Inferior parietal cortex (tissue), 1 donor: ENCODE data around the gene PRMT9.

Source experiments
- DNase-seq: peaks from one replicate; pipeline ENCODE4 v3.0.0-alpha.2; 2016; ENCODE audit errors: extremely low spot score

The PRMT9 gene

DNA sequence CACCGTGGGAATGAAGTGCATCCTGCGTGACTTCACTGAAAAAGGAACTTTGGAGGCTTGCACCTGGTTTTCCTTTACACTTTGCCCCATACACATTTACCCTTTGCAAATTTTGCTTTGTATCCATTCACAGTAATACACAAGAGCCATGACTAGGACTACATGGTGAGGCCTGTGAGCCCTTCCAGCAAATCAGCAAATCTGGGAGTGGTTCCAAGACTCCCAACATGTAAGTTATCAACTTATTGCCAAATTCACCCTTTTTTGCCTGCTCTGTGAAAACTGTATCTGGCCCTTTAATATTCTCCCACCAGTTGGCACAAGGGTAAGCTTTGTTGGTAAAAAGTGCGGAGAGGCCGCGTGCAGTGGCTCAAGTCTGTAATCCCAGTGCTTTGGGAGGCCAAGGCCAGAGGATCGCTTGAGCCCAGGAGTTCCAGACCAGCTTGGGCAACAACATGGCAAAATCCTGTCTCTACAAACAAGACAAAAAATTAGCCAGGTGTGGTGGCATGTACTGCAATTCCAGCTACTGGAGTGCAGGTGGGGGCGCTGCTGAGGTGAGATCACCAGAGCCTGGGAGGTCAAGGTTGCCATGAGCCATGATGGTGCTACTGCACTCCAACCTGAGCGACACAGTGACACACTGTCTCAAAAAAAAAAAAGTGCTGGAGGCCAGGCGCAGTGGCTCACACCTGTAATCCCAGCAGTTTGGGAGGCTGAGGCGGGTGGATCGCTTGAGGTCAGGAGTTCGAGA lies 5.0 kb downstream of the PRMT9 start:
- DNase-seq = no peak

DNA sequence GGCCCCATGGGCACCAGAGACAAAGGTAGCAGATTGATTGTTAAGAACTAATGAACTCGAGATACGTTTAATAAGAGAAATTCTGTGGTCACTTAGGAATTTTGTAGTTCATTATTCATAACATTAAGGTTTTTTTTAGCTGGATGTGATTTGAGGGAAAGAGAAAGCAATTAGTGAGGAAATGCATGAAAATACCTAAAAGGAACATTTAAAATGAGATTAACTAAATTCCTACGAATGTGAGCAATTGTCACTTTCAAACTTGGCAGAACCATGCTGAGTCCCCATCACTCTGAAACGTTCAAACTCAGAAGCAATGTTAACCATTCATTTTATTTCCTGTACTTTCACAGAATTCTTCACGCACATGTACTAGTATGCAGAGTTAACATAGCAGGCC lies 5.9 kb downstream of the PRMT9 start:
- DNase-seq = no peak

DNA sequence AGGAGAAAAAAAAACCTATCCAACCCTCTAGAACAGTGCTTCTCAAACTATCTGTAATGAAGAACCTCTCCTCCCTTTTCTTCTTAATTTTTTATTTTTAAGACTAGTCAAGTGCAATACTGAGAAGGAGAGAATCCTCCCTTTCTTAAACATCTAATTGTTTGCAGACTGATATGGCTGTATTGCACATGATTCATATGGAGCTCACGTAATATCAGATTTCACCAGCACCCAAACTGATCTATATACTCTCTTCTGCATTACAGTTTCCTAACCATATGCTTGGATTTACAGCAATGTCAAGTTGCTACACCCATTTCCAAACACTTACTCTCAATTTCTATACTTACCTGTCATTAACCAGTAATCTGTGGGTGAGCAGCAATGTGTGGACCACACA lies 9.5 kb downstream of the PRMT9 start:
- no peak for DNase-seq

DNA sequence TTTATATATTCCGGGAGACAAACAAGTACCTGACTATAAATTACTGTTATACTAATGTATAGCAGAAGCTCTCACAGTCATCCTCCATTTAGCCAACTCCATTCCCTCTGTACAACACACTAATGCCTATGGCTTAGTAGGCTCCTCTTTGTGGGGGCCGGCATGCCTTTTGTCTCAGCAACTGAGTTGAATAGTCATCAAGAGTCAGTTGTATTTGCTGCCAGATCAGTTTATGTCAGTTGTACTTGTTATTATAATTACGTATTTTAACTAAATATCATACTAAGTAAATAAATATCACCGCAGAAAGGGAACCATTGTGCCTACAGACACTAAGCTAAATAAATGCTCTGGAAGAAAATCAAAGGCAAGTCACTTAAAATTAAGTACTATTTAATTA lies 9.9 kb downstream of the PRMT9 start:
- no peak for DNase-seq

DNA sequence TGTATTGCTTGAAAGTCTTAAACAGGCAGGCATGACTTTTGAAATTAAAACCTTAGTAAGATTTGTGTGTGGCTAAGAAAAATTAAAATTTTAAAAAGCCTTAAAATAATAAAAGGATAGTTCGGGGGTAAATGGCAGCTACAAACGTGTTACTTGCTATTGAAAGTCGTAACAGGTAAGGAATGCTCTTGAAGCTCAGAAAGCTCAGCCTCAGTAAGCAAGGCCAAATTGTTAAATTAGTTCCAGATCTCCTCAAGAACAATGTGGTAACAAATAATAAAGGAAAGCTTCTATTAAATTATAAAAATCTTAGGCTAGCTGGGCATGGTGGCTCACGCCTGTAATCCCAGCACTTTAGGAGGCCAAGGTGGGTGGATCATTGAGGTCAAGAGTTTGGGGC lies 25.5 kb downstream of the PRMT9 start:
- no peak for DNase-seq

DNA sequence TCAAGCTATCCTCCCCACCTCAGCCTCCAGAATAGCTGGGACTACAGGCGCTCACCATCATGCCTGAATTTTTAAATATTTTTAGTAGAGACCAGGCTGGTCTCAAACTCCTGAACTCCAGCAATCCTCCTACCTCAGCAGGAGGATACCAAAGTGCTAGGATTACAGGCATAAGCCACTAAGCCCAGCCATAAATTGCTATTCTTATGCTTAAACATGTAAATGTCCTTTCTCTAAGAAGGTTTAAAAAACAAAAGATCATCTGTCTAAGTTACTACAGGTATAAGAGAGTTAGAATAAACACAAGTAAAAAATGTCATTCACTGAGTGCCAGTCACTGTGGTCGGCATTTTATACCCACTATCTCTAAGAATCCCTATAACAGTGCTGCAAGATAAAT lies 28.3 kb downstream of the PRMT9 start:
- no peak for DNase-seq

DNA sequence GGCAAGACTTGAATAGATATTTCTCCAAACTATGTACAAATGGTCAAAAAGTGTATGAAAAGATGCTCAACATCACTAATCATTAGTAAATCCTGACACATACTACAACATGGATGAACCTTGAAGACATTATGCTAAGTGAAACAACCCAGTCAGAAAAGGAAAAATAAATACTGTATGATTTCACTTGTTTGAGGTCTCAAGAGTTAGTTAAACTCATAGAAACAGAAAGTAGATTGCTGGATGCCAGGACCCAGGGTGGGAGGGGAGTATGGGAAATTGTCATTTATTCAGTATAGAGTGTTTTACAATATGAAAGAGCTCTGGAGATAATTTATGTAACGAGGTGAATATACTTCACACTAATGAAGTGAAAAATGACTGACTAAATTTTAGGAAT lies 32.4 kb downstream of the PRMT9 start:
- DNase-seq = no peak

DNA sequence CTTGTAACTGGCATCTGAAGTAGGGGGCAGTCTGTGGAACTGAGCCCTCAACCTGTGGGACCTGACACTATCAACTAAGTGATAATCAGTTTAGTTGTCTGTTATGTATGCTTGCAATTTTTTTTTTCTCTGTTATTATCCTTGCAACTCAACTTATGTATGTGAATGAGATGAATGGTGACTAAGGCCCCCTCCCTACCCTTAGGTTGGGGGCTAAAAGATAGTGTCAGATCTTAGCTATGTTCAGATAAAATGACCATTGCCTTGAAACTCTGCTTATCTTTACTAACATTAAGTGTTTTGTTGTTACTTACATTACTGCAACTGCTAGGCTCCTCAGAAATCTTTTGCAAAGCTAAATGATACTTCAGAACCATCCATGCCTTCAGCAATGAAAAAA lies 35.3 kb downstream of the PRMT9 start:
- no peak for DNase-seq

DNA sequence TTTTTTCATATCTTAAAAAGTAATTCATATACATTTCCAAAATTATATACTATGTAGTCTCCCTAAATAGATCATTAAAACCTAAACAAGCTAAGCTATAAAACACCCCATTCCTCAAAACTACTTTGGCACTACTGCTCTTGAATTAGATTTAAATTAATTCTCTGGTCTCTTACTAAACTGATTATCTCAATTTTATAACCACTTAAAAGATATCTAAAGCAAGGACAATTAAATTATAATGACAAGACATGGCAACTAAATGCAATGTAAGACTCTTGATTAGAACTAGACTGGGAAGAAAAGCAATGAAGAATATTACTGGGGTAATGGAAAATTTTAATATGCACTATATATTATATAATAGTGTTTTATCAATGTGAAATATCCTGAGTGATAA lies 38.9 kb downstream of the PRMT9 start:
- no peak for DNase-seq

DNA sequence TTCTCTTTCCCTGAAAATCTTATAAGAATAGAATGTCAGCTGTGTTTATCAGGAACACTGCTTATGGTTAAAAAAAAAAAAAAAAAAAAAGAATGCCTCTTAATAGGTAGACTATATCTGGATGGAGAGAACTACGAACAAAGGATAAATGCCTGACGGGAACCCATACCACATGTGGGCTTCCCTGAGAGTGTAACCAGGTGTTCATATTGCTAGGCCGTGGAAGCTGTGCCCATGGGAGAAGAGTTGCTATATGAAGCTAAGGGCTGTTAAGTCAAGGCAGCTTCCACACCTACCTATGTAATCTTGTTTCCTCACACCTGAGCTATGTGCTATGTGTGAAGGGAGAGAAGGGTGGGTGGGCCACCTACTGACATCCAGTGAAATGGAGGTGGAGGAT lies 39.5 kb downstream of the PRMT9 start:
- no peak for DNase-seq

DNA sequence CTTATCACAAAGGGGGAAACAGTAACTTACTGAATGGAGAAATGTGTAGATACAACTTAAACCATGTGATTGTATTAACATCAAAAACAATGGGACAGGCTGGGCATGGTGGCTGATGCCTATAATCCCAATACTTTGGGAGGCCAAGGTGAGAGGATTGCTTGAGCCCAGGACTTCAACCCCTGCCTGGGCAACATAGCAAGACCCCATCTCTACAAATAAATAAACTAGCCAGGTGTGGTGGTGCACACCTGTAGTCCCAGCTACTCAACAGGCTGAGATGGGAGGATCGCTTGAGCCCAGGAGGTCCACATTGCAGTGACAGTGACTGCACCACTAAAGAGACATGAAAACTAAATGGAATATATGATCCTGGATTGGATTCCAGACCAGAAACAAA lies 40.3 kb downstream of the PRMT9 start:
- no peak for DNase-seq

DNA sequence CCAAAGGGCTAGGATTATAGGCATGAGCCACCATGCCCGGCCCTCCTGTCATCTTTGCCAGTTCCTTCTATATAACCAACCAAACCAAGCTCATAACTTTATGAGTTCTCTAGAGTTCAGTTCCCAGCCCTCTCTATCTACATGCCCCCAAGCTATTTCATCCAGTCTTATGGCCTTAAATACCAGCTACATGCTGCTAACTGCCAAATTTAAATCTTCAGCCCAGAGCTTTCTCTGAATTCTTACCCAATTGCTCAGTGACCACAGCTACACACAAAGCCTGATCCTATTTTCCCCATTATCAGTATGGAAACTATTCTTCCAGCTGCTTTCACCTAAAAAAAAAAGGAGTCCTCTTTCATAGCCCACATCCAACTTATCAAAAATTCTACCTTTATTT lies 43.6 kb downstream of the PRMT9 start:
- DNase-seq = no peak

DNA sequence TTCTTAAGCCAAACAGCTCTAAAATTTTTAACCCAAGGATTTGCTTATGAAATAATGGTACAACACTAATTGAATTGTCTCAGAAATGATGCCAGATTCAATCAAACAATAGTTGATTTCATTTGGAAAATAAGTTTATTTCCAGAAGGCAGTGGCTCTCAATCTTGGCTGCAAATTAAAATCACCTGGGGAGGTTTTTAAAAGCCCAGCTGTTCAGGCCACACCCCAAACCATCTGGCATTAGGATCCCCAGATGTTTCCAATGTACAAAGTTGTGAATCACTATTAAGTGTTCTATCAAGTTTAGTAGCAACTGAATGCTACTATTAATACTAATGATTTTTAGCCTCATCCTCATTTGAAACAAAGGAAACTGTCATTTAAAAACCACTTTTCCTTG lies 44.6 kb downstream of the PRMT9 start:
- DNase-seq = no peak

DNA sequence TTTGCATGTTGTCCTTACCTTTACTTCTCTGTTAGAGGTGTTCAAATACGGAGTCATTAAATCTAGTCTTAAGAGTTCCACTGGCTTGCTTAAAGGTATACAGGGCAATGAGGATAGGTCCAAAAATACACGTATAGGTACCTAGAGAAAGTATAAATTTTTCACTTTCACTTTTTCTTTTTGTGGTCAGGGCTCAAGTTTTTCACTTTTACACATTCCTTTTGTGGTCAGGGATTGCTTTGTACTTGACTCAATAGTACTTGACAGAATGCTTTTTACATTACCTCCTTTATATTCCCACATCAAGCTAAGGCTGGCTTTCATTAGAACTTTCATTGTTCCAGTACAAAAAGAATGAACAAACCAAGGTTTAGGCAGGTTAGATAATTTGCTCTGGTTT lies 45.0 kb downstream of the PRMT9 start:
- DNase-seq = no peak

DNA sequence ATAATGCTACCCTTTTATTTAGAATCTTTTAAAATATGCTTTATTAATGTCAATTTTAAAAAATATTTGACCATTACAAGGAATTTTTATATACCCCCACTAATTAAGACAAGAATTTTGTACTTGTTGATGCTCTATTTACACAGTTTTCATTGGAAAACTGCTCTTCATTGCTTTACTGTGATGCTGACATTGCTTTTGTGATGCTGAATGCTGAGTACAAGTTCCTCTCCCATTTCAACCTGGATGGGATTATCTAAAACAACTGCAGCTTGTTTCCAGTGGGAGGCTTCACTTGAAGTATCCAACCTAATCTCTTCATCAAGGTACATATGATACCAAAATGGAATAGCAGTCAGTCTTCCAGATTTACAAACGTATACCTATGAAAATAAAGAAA lies 45.6 kb downstream of the PRMT9 start:
- DNase-seq = no peak

DNA sequence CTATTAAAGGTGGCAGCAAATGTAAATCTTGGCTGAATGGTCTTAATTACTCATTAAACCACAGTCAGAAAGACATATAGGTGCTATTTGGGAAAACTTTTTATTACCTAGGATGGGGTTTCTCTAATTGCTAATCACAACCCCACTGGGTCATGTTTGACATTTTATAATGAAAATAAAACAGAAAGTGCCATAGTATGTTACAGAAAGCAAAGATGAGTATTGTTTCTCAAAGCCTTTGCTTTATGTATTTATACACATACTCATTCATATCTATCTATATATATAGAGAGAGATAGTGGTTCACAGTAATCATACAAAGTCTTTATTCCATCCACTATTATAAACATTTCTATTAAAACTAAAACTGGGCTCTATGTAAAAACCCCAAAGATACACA lies 48.6 kb downstream of the PRMT9 start:
- no peak for DNase-seq

DNA sequence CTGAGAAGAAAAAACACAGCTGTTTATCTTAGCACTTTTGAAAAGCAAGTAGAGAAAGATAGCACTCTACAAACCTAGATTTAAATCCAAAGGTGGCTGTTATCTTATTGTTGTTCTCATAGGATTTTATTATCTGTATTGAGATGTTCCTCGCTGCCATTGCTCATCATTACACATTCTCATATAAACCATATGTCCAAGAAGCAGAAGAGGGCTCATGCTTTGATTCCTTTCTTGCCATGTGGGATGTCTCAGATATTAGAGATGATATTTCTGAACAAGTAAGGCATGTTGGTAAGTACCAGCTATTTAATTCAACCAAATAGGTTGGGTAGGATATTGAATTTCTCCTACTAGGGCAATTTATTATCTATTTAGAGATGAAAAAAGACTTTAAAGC lies 50.3 kb downstream of the PRMT9 start:
- no peak for DNase-seq

DNA sequence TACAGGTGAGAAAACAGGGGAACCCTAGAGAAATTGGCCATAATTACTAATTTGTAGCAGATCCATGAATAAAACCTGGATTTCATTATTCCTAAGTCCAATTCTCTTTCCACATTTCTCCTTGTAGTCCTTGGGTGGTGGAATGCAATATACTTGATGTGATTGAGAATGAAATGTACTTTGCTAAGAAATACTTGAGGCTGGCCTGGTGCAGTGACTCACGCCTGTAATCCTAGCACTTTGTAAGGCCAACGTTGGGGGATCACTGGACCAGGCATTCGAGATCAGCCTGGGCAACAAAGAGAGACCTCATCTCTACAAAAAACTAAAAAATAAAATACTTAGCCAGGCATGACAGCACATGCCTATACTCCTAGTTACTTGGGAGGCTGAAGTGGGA lies 50.9 kb downstream of the PRMT9 start:
- DNase-seq = no peak

DNA sequence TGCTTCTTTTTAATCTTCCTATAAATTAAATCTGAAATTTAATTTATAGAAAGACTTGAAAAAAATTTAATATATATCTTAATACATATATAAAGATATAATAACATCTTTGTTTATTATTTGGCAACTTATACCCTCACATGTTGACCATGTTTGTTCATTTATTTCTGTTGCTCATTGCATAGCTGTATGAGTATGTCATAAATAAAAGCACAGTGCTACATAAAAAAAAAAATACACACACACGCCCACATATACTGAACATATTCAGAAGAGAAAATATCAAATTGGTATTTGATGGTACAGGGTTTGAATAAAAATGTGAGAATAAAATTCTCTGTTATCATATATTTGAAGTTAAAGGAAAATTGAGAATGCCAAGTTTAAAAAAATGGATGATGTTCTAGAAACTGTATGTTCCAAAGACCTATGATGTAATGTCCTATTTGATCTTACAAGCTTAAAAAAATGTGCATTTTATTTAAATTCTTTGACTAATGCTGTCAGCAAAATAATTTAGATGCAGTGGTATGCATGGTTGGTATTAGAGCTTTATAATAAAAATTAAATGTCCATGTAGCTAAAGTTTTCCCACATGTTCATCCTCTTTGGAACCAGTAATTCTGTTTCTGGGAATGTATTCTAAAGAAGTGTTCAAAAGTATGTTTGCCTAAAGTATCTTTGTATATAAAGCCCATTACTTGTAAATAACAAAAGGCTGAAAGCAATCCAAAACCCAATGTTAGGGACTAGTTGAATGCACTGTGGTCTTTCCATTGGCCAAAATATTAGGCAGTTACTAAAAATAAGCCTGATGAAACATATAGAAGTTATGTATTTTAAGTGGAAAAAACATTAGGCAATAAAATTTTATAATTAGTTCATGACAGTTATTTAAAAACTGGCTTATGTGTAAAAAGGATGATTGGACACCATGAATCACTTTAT lies 53.9 kb downstream of the PRMT9 start:
- DNase-seq = no peak

DNA sequence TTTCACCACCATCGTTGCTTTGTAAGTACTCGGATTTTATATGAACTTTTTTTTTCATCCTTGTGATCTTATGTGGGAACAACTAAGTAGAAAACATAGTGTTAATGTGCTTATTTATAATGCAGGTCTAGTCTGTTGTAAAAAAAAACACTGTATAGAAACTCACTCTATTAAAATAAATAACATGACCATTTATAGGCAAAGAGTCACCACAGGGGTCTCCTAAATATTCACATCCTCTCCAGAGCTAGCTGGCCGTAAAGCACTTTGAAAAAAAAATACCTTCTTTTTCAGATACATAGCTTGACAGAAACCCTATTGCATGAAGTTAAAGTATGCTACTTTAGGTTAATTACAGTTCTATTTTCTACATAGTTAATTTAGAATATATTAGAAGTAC lies 55.5 kb downstream of the PRMT9 start:
- DNase-seq = no peak

DNA sequence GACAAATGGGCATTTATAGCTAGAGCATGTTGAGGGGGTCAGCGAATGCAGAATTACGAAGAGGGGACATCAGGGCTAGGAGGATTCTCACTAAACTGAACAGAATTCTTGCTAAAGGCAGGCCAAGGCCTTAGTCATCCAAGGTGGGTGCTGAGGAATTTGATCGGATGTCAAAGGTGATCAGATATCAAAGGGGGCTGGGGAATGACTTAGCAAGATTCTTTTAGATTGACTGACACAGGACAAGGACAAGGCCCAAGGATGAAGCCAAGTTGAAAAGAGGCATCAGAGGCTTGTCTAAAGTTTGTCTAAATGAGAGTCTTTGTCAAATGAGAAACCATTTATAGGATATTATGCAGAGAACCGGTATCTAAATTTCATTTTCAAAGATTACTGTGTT lies 57.1 kb downstream of the PRMT9 start:
- no peak for DNase-seq

DNA sequence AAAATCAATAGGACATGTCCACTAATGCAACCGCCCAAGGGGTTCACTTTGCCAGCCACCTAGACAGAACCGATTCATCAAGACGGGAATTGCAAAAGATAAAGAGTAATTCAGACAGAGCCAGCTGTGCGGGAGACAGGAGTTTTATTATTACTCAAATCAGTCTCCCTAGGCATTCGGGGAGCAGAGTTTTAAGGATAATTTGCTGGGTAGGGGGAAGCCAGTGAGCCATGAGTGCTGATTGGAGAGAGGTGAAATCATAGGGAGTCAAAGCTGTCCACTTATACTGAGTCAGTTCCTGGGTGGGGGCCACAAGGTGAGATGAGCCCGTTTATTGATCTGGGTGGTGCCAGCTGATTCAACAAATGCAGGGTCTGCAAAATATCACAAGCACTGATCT lies 58.2 kb downstream of the PRMT9 start:
- DNase-seq = no peak

DNA sequence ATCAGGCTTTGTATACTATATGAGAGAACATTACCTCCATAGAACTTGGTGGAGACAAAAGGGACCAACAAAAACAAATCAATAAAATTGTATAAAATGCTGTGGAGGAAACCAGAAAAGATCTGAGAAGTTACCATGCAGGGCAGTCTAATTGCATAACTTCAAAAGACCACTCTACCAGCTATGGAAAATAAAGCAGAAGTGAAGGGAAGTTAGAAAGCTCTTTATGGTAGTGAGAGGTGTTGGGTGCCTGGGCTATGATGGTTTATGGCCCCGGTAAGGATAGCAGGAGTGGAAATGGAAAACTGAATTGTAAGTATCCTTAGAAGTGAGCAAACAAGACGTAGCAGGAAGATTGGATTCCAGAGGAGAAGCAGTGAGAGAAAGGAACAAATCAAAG lies 63.6 kb downstream of the PRMT9 start:
- DNase-seq = no peak
